NCI-H345 treated with DMSO at 0.1 percent for 48 hours (cell line): ENCODE data around the gene PRKCQ.
"Not testable (repeated sequence)": the region's sequence is repeated elsewhere in the genome, so short reads cannot be mapped to it uniquely, and the experiment has no call there.

Source experiments
- DNase-seq: peaks from one replicate; lab custom pipeline; 2025; ENCODE audit not compliant: unreplicated experiment; lab: John Stamatoyannopoulos, UW

Gene PRKCQ

GRCh38 chr10:6595499-6595898 is 15.4 kb upstream of the PRKCQ start:
- no peak for DNase-seq

GRCh38 chr10:6593241-6593671 is 13.2 kb upstream of the PRKCQ start:
- no peak for DNase-seq

GRCh38 chr10:6592080-6592479 is 12.0 kb upstream of the PRKCQ start:
- no peak for DNase-seq

GRCh38 chr10:6591668-6592067 is 11.6 kb upstream of the PRKCQ start:
- DNase-seq, result no peak

GRCh38 chr10:6590100-6590499 is 10.0 kb upstream of the PRKCQ start:
- DNase-seq, result no peak

GRCh38 chr10:6589287-6590094 is 9.4 kb upstream of the PRKCQ start:
- DNase-seq, result no peak

GRCh38 chr10:6588845-6589244 is 8.8 kb upstream of the PRKCQ start:
- DNase-seq, result no peak

GRCh38 chr10:6588082-6588481 is 8.0 kb upstream of the PRKCQ start:
- DNase-seq, result no peak

- DNase-seq, result no peak
Observed at GRCh38 chr10:6586501-6586900, 6.4 kb upstream of the PRKCQ start.

GRCh38 chr10:6583447-6583846 is 3.4 kb upstream of the PRKCQ start:
- DNase-seq, result no peak

GRCh38 chr10:6582913-6583312 is 2.8 kb upstream of the PRKCQ start:
- not testable (repeated sequence) for DNase-seq

GRCh38 chr10:6582298-6582697 is 2.2 kb upstream of the PRKCQ start:
- no peak for DNase-seq

- DNase-seq, result no peak
Observed at GRCh38 chr10:6581778-6582228, 1.7 kb upstream of the PRKCQ start.

- DNase-seq, result not testable (repeated sequence)
Observed at GRCh38 chr10:6581223-6581622, 1.1 kb upstream of the PRKCQ start.

- DNase-seq, result no peak
Observed at GRCh38 chr10:6580279-6581029, 378 bp upstream of the PRKCQ start.

- DNase-seq, result no peak
Observed at GRCh38 chr10:6579183-6579903, 733 bp downstream of the PRKCQ start.

- no peak for DNase-seq
Observed at GRCh38 chr10:6578795-6579182, 1.3 kb downstream of the PRKCQ start.

GRCh38 chr10:6578251-6578771 is 1.8 kb downstream of the PRKCQ start:
- DNase-seq, result no peak

- no peak for DNase-seq
Observed at GRCh38 chr10:6576326-6576725, 3.8 kb downstream of the PRKCQ start.

GRCh38 chr10:6574664-6575176 is 5.4 kb downstream of the PRKCQ start:
- no peak for DNase-seq

- no peak for DNase-seq
Observed at GRCh38 chr10:6570893-6571292, 9.2 kb downstream of the PRKCQ start.
